GM18861 (cell line): ENCODE measurements around the gene ATP2C2.

Source experiments
- ATAC-seq: cut with Tn5 transposase; IDR thresholded peaks from one replicate; pipeline ENCODE4 v1.9.1; 2021; ENCODE audit not compliant: unreplicated experiment

Gene ATP2C2

GRCh38 chr16:84486551-84487235 lies 118.4 kb downstream of the ATP2C2 start:
- no peak for ATAC-seq

GRCh38 chr16:84487358-84487757 lies 119.0 kb downstream of the ATP2C2 start:
- no peak for ATAC-seq

- ATAC-seq = no peak
Measured at GRCh38 chr16:84489131-84489530, 120.8 kb downstream of the ATP2C2 start.

- no peak for ATAC-seq
Measured at GRCh38 chr16:84495506-84495905, 127.2 kb downstream of the ATP2C2 start.

GRCh38 chr16:84496991-84497390 lies 128.7 kb downstream of the ATP2C2 start:
- no peak for ATAC-seq

GRCh38 chr16:84497418-84498222 lies 129.3 kb downstream of the ATP2C2 start:
- ATAC-seq = no peak

GRCh38 chr16:84498223-84498610 lies 129.9 kb downstream of the ATP2C2 start:
- ATAC-seq = no peak

- ATAC-seq = no peak
Measured at GRCh38 chr16:84498859-84499620, 130.7 kb downstream of the ATP2C2 start.

- ATAC-seq = no peak
Measured at GRCh38 chr16:84499638-84500037, 131.3 kb downstream of the ATP2C2 start.

- ATAC-seq = no peak
Measured at GRCh38 chr16:84500531-84500930, 132.2 kb downstream of the ATP2C2 start.

GRCh38 chr16:84501077-84501735 lies 132.9 kb downstream of the ATP2C2 start:
- ATAC-seq = no peak

GRCh38 chr16:84502075-84502474 lies 133.7 kb downstream of the ATP2C2 start:
- no peak for ATAC-seq

GRCh38 chr16:84502581-84502980 lies 134.2 kb downstream of the ATP2C2 start:
- ATAC-seq = no peak

- no peak for ATAC-seq
Measured at GRCh38 chr16:84503751-84504395, 135.5 kb downstream of the ATP2C2 start.

GRCh38 chr16:84504420-84505248 lies 136.3 kb downstream of the ATP2C2 start, which contains the start of gene MEAK7:
TSS of gene MEAK7 (minus strand) at chr16:84504659. CDS start at chr16:84498086, 6,573 bp downstream.
- ATAC-seq = peak; percentile 97

- ATAC-seq = no peak
Measured at GRCh38 chr16:84505249-84506187, 137.2 kb downstream of the ATP2C2 start.

- no peak for ATAC-seq
Measured at GRCh38 chr16:84507011-84507982, 139.0 kb downstream of the ATP2C2 start.
